GM12874 (cell line): ENCODE data around the gene TSC22D1.

ENCODE experiments used
- TF ChIP-seq, protein P1 (sequence below): IDR thresholded peaks from 2 replicates; pipeline ENCODE4 v1.5.1; 2011; ENCODE audit warnings: low read depth, mild to moderate bottlenecking, control low read depth, low read length, moderate library complexity; ENCODE audit not compliant: insufficient read depth

The TSC22D1 gene

DNA sequence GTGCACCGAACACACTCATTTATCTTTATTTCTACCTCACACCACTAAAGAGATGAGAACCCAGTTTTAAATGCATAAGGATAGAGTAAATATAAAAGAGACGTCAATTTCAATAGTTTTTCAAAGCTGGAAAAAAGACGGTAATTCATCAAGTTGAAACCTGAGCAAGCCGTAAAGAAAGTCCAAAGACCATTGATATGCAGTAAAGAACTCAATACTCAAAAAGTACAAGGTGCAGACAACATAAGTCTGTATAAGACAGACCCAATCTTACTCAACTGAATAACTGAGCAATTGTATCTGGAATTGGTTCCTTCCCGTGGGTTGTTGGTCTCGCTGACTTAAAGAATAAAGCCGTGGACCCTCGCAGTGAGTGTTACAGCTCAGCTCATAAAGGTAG is 120.4 kb downstream of the TSC22D1 start:
- TF ChIP-seq, protein P1, sequence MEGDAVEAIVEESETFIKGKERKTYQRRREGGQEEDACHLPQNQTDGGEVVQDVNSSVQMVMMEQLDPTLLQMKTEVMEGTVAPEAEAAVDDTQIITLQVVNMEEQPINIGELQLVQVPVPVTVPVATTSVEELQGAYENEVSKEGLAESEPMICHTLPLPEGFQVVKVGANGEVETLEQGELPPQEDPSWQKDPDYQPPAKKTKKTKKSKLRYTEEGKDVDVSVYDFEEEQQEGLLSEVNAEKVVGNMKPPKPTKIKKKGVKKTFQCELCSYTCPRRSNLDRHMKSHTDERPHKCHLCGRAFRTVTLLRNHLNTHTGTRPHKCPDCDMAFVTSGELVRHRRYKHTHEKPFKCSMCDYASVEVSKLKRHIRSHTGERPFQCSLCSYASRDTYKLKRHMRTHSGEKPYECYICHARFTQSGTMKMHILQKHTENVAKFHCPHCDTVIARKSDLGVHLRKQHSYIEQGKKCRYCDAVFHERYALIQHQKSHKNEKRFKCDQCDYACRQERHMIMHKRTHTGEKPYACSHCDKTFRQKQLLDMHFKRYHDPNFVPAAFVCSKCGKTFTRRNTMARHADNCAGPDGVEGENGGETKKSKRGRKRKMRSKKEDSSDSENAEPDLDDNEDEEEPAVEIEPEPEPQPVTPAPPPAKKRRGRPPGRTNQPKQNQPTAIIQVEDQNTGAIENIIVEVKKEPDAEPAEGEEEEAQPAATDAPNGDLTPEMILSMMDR: no peak

DNA sequence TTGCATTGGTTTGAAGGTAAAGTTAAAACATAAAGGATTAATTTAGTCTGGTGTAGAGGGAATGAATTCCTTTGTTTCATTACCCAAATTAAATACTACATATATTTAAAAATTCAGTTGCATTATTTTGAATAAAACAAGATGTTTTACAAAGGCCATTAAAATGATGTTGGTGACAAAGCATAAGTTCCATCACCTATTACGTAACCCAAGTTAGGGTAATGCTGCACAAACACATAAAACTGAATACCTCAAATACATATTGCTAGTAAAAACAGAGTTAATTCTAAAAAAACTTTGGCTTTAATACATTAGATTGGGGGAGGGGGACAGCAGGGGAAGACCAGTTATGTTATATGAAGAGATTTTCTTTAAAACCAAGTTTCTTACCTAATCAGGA is 122.2 kb downstream of the TSC22D1 start:
- TF ChIP-seq, protein P1: no peak

DNA sequence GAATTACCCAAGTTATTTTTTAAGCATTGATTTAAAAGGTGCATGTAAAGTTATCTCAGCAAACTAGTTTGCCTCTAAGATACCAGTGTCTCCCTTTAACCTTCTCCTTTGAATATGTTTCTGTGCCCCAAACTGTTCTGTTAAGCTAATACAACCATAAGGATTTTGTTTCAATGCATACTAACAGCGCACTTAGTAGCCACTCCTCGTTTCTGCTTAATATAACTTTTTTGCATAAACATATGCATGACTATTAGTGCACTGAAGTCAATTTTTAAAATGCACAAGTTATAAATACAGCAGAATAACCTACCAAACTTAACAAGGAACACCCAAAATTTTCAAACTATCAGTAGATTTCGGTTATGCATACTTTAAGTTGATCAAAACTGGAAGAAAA is 123.1 kb downstream of the TSC22D1 start:
- TF ChIP-seq, protein P1: no peak

- TF ChIP-seq, protein P1: no peak
Measured at GRCh38 chr13:44452418-44452817, 123.7 kb downstream of the TSC22D1 start.

DNA sequence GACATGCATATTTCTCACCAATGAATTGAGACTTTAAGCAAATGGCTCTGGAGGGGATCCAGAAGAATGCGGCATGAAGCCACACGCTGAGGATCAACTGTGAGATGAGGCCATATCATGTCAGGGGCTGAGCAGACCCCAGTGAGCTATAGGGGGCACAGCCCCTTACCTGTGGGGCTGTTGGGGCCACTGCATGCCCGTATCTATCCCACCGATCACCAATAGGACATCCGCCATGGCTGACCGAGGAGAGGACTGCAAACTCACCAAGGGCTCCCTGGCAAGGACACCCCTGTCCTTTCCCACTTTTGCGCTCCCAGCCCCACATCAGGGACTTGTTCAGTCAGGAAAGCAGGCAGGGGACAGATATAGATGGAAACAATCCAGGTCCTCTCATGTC is 124.5 kb downstream of the TSC22D1 start:
- TF ChIP-seq, protein P1: no peak

DNA sequence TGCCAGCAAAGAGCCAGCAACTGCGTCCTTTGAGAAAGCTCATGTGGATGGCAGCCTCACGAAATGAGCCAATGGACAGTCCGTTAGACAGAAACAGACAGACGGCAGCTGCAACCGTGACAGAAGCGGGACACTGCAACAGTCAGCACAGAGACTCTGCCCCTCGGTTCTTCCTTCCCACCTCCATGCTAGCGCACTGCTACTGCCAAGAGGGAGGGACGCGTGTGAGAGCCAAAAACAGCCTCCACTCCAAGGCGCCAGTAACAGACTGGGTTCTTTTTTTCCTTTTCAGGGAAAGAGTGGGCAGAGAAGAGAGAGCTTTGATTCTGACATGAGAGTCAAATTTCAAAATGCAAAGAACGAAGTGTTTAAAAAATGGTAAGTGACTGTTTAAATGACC is 125.0 kb downstream of the TSC22D1 start:
- TF ChIP-seq, protein P1: no peak

DNA sequence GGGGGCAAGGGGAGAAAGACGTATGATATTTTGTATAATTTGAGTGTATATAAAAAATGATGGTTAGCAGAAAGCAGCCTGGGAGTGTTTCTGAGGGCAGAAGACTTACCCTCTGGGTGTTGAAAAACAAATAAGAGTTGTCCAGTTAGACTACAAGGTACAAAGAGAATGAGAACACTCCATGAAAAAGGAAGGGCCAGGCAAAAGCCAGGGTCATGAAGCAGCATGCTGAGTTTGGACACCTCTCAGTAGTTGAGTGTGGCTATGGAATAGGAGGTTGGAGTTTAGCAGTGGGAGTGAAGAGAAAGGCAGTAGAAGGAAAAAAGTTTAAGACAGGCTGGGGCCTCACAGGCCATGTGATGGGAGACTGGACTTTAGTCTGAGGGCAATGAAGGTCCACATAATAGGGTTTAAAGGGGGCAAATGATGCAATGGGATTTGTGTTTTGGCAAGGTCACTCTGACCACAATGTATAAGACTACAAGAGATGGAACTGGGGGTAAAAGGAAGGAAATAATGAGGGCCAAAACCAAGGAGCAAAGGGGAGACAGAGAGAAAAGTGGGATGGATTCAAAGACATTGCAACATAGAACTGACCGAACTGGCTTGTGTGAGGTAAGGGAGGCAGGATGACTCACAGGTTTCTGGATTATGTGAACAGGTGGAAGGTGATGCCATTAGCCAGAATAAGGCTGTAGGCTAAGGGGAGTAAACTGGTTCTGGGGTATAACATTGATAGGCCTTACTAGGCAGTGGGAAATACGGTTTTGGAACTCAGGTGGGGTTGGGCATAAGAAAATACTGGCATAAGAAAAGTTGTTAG is 125.9 kb downstream of the TSC22D1 start:
- TF ChIP-seq, protein P1: no peak
